Measurements from ENCODE around the gene NRG3.
"Not testable (repeated sequence)": the region's sequence is repeated elsewhere in the genome, so short reads cannot be mapped to it uniquely, and the experiment has no call there.

NRG3 gene

GRCh38 chr10:82934947-82935346 is 1060.0 kb downstream of the NRG3 start:
- no peak for TF ChIP-seq POLR2AphosphoS5 (IDR thresholded peaks at IDR 0.05; ENCODE audit: borderline replicate concordance, low read depth, low read length)
- TF ChIP-seq EZH2 (IDR thresholded peaks at IDR 0.05), result no peak
- no peak for TF ChIP-seq FOXP2 (optimal IDR thresholded peaks at IDR 0.05; ENCODE audit: control extremely low read depth, extremely low read length, insufficient read depth)
- Histone ChIP-seq H3K9ac (ENCODE audit: insufficient read length) (no peak overlapping the region), H3K36me3 (ENCODE audit: insufficient read depth, low read length) (no peaks in the 10 kb centered on the region), H3K4me3 (no peak overlapping the region), H3K27ac (no peak overlapping the region), H3K9me3 (ENCODE audit: low read depth, low read length) (no peaks in the 10 kb centered on the region)
- DNase-seq (ENCODE audit: low read depth, low spot score), result no peak

GRCh38 chr10:82938331-82938730 is 1063.3 kb downstream of the NRG3 start:
- no peak for TF ChIP-seq FOXP2 (optimal IDR thresholded peaks at IDR 0.05; ENCODE audit: control extremely low read depth, extremely low read length, insufficient read depth)
- no peak for TF ChIP-seq POLR2AphosphoS5 (IDR thresholded peaks at IDR 0.05; ENCODE audit: borderline replicate concordance, low read depth, low read length)
- no peak for TF ChIP-seq EZH2 (IDR thresholded peaks at IDR 0.05)
- H3K9ac ChIP-seq (ENCODE audit: insufficient read length), result no peak overlapping the region
- H3K27ac ChIP-seq, result no peak overlapping the region
- H3K9me3 ChIP-seq (ENCODE audit: low read depth, low read length), result no peaks in the 10 kb centered on the region
- H3K36me3 ChIP-seq (ENCODE audit: insufficient read depth, low read length), result no peaks in the 10 kb centered on the region
- H3K4me3 ChIP-seq, result no peak overlapping the region
- no peak for DNase-seq (ENCODE audit: low read depth, low spot score)

- Histone ChIP-seq H3K9me3 (ENCODE audit: low read depth, low read length) (no peaks in the 10 kb centered on the region), H3K36me3 (ENCODE audit: insufficient read depth, low read length) (no peaks in the 10 kb centered on the region), H3K9ac (ENCODE audit: insufficient read length) (no peak overlapping the region), H3K4me3 (no peak overlapping the region), H3K27ac (no peak overlapping the region)
- no peak for TF ChIP-seq EZH2 (IDR thresholded peaks at IDR 0.05)
- TF ChIP-seq FOXP2 (optimal IDR thresholded peaks at IDR 0.05; ENCODE audit: control extremely low read depth, extremely low read length, insufficient read depth), result no peak
- no peak for TF ChIP-seq POLR2AphosphoS5 (IDR thresholded peaks at IDR 0.05; ENCODE audit: borderline replicate concordance, low read depth, low read length)
- DNase-seq (ENCODE audit: low read depth, low spot score), result no peak
Measured at GRCh38 chr10:82942286-82943099, 1067.5 kb downstream of the NRG3 start.

- Histone ChIP-seq H3K36me3 (ENCODE audit: insufficient read depth, low read length) (no peaks in the 10 kb centered on the region), H3K4me3 (no peak overlapping the region), H3K9ac (ENCODE audit: insufficient read length) (no peak overlapping the region), H3K9me3 (ENCODE audit: low read depth, low read length) (no peaks in the 10 kb centered on the region), H3K27ac (no peak overlapping the region)
- DNase-seq (ENCODE audit: low read depth, low spot score), result no peak
- no peak for TF ChIP-seq FOXP2 (optimal IDR thresholded peaks at IDR 0.05; ENCODE audit: control extremely low read depth, extremely low read length, insufficient read depth)
- no peak for TF ChIP-seq POLR2AphosphoS5 (IDR thresholded peaks at IDR 0.05; ENCODE audit: borderline replicate concordance, low read depth, low read length)
- TF ChIP-seq EZH2 (IDR thresholded peaks at IDR 0.05), result no peak
Measured at GRCh38 chr10:82943142-82943541, 1068.1 kb downstream of the NRG3 start.

- H3K27ac ChIP-seq, result no peak overlapping the region
- H3K9ac ChIP-seq (ENCODE audit: insufficient read length), result no peak overlapping the region
- H3K4me3 ChIP-seq, result no peak overlapping the region
- no peaks in the 10 kb centered on the region for H3K36me3 ChIP-seq (ENCODE audit: insufficient read depth, low read length)
- no peak for TF ChIP-seq FOXP2 (optimal IDR thresholded peaks at IDR 0.05; ENCODE audit: control extremely low read depth, extremely low read length, insufficient read depth)
- no peak for TF ChIP-seq POLR2AphosphoS5 (IDR thresholded peaks at IDR 0.05; ENCODE audit: borderline replicate concordance, low read depth, low read length)
- TF ChIP-seq EZH2 (IDR thresholded peaks at IDR 0.05), result no peak
- H3K9me3 ChIP-seq (ENCODE audit: low read depth, low read length), result no peaks in the 10 kb centered on the region
- no peak for DNase-seq (ENCODE audit: low read depth, low spot score)
Measured at GRCh38 chr10:82949816-82950575, 1075.0 kb downstream of the NRG3 start.

GRCh38 chr10:82953331-82953730 is 1078.3 kb downstream of the NRG3 start:
- Histone ChIP-seq H3K9ac (ENCODE audit: insufficient read length) (no peak overlapping the region), H3K9me3 (ENCODE audit: low read depth, low read length) (no peaks in the 10 kb centered on the region), H3K27ac (no peak overlapping the region), H3K4me3 (no peak overlapping the region), H3K36me3 (ENCODE audit: insufficient read depth, low read length) (no peaks in the 10 kb centered on the region)
- TF ChIP-seq FOXP2 (optimal IDR thresholded peaks at IDR 0.05; ENCODE audit: control extremely low read depth, extremely low read length, insufficient read depth) (no peak), POLR2AphosphoS5 (IDR thresholded peaks at IDR 0.05; ENCODE audit: borderline replicate concordance, low read depth, low read length) (no peak), EZH2 (IDR thresholded peaks at IDR 0.05) (no peak)
- no peak for DNase-seq (ENCODE audit: low read depth, low spot score)

GRCh38 chr10:82953909-82954308 is 1078.9 kb downstream of the NRG3 start:
- DNase-seq (ENCODE audit: low read depth, low spot score), result no peak
- H3K36me3 ChIP-seq (ENCODE audit: insufficient read depth, low read length), result no peaks in the 10 kb centered on the region
- H3K9ac ChIP-seq (ENCODE audit: insufficient read length), result no peak overlapping the region
- H3K27ac ChIP-seq, result no peak overlapping the region
- TF ChIP-seq POLR2AphosphoS5 (IDR thresholded peaks at IDR 0.05; ENCODE audit: borderline replicate concordance, low read depth, low read length), result no peak
- no peak for TF ChIP-seq FOXP2 (optimal IDR thresholded peaks at IDR 0.05; ENCODE audit: control extremely low read depth, extremely low read length, insufficient read depth)
- no peak for TF ChIP-seq EZH2 (IDR thresholded peaks at IDR 0.05)
- H3K9me3 ChIP-seq (ENCODE audit: low read depth, low read length), result no peaks in the 10 kb centered on the region
- H3K4me3 ChIP-seq, result no peak overlapping the region

GRCh38 chr10:82960421-82961060 is 1085.5 kb downstream of the NRG3 start:
- DNase-seq (ENCODE audit: low read depth, low spot score); H3K9ac ChIP-seq (ENCODE audit: insufficient read length): not testable (repeated sequence)

More at GRCh38 chr10:82960421-82961060, 1085.5 kb downstream of the NRG3 start:
- H3K36me3 ChIP-seq (ENCODE audit: insufficient read depth, low read length); H3K4me3 ChIP-seq; H3K9me3 ChIP-seq (ENCODE audit: low read depth, low read length); H3K27ac ChIP-seq: not testable (repeated sequence)

Data from SK-N-MC (cell line).